ENCODE results near the gene ATP2B2.

DNA sequence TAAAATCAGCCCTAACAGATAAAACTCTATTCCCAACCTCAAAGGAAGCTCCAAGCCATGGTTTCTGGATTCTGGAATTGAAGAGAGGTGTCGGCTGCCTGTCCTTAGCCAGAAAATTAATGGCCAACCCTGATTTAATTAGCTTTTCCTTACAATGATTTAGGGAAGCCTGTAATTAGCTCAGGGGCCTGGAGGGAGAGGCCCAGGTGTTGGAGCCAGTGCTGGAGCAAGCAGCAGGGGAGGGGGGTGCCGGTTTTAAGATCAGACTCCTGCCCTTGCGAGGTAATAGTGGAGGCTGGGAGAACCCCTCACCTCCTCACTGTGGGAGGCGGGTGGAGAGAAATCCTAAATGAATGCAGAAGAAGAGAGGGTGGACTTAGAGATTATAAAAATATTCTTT is 14.7 kb upstream of the ATP2B2 start:
- TF ChIP-seq POLR2A (IDR thresholded peaks at IDR 0.05; ENCODE audit: extremely low read depth, insufficient read length) (no peak), CTCF (IDR thresholded peaks at IDR 0.05; ENCODE audit: low read depth, low read length) (no peak)
